ENCODE measurements around the gene PCP4L1.
"Not testable (repeated sequence)": the region's sequence is repeated elsewhere in the genome, so short reads cannot be mapped to it uniquely, and the experiment has no call there.

PCP4L1 gene

GRCh38 chr1:161258439-161259344 is at the start of gene PCP4L1:
Gene PCP4L1 (plus strand): TSS chr1:161258745. CDS start chr1:161258975, 230 bp downstream.
- DNase-seq = peak; percentile 92

GRCh38 chr1:161209790-161210409 is 48.6 kb upstream of the PCP4L1 start:
- peak; percentile 78 for DNase-seq

GRCh38 chr1:161214369-161214768 is 44.2 kb upstream of the PCP4L1 start:
- no peak for DNase-seq

- DNase-seq = no peak
Measured at GRCh38 chr1:161215076-161215475, 43.5 kb upstream of the PCP4L1 start, which contains the start of gene FCER1G. Gene FCER1G (plus strand): TSS chr1:161215295. CDS start chr1:161215322, 27 bp downstream.

- no peak for DNase-seq
Measured at GRCh38 chr1:161216945-161217712, 41.4 kb upstream of the PCP4L1 start.

GRCh38 chr1:161217831-161218230 is 40.7 kb upstream of the PCP4L1 start:
- DNase-seq = no peak

- DNase-seq = no peak
Measured at GRCh38 chr1:161218301-161219077, 40.1 kb upstream of the PCP4L1 start.

GRCh38 chr1:161219078-161219892 is 39.3 kb upstream of the PCP4L1 start:
- no peak for DNase-seq

GRCh38 chr1:161220002-161220401 is 38.5 kb upstream of the PCP4L1 start:
- DNase-seq = no peak

GRCh38 chr1:161222175-161223019 is 36.1 kb upstream of the PCP4L1 start:
- DNase-seq = no peak

GRCh38 chr1:161223805-161224694 is 34.5 kb upstream of the PCP4L1 start:
- DNase-seq = no peak

GRCh38 chr1:161224695-161225087 is 33.9 kb upstream of the PCP4L1 start:
- DNase-seq = not testable (repeated sequence)

- DNase-seq = no peak
Measured at GRCh38 chr1:161225178-161225533, 33.4 kb upstream of the PCP4L1 start.

GRCh38 chr1:161225534-161226319 is 32.8 kb upstream of the PCP4L1 start, which contains the start of gene TOMM40L:
Gene TOMM40L (plus strand): TSS chr1:161226060. CDS start chr1:161226490, 430 bp downstream.
- peak; percentile 99 for DNase-seq

- DNase-seq = peak; percentile 62
Measured at GRCh38 chr1:161226320-161226711, 32.2 kb upstream of the PCP4L1 start.

- DNase-seq = peak; percentile 70
Measured at GRCh38 chr1:161226759-161227158, 31.8 kb upstream of the PCP4L1 start.

- DNase-seq = peak; percentile 92
Measured at GRCh38 chr1:161227196-161227871, 31.2 kb upstream of the PCP4L1 start.

GRCh38 chr1:161228032-161228431 is 30.5 kb upstream of the PCP4L1 start:
- no peak for DNase-seq

Measured in NCI-H526 treated with DMSO at 0.1 percent for 48 hours (cell line).